ENCODE data around the gene MYH14.

GRCh38 chr19:50326101-50326664 is 122.8 kb downstream of the MYH14 start:
- TF ChIP-seq GABPA (IDR thresholded peaks at IDR 0.05; ENCODE audit: low read depth) (no peak), BRCA1 (IDR thresholded peaks at IDR 0.05; ENCODE audit: low read depth, low read length) (no peak), KLF5 (IDR thresholded peaks at IDR 0.05; ENCODE audit: partially characterized antibody) (no peak), FOXM1 (IDR thresholded peaks at IDR 0.05; ENCODE audit: low read depth, low read length) (no peak), CTCF (IDR thresholded peaks at IDR 0.05 in 2 of 3, conservative IDR thresholded peaks at IDR 0.05 in 1 of 3; ENCODE audit: control insufficient read depth in 2 of 3, extremely low read depth in 1 of 3, insufficient read depth in 1 of 3, low read depth in 3 of 3, low read length in 3 of 3) (no peak), ETV6 (conservative IDR thresholded peaks at IDR 0.05 in 1 of 2, IDR thresholded peaks at IDR 0.05 in 1 of 2; ENCODE audit: borderline replicate concordance in 1 of 2, low read depth in 1 of 2) (no peak), NFIC (IDR thresholded peaks at IDR 0.05; ENCODE audit: low read depth, low read length) (no peak)

Data from GM12878 (cell line).